Astrocyte (in vitro differentiated cells and primary cell): ENCODE data around the gene VARS1.

Experiments
- CTCF ChIP-seq: IDR thresholded peaks from 2 replicates; pipeline ENCODE4 v1.5.1; 2011; ENCODE audit warnings: low read depth, mild to moderate bottlenecking, inconsistent platforms, low read length, moderate library complexity; ENCODE audit not compliant: insufficient read depth
- EZH2 ChIP-seq: IDR thresholded peaks from 2 replicates; pipeline ENCODE4 v1.6.1; 2012; ENCODE audit warnings: mild to moderate bottlenecking, low read length, inconsistent platforms; ENCODE audit not compliant: insufficient read depth

- TF ChIP-seq CTCF (no peak), EZH2 (no peak)
These were observed 1.4 kb upstream of the VARS1 start for GRCh38 chr6:31796993-31797385.
